HEK293 (cell line): Measurements from ENCODE around the gene DAAM2.

Experiments used
- CTCF ChIA-PET: fragments of 350-600 bp; formaldehyde crosslinking; extraction: SDS; loops from one replicate; lab custom pipeline; 2021; ENCODE audit warnings: antibody characterized with exemption; lab: Yijun Ruan, JAX
- POLR2A ChIA-PET: fragments of 300-600 bp; formaldehyde crosslinking; extraction: SDS; loops from one replicate; lab custom pipeline; 2020; ENCODE audit warnings: antibody characterized with exemption, inconsistent platforms; lab: Yijun Ruan, JAX
- H3K27ac ChIP-seq: fragments of 200-500 bp; sonication (Bioruptor generic); 2 replicates; pipeline ENCODE4 v1.5.1; 2014; ENCODE audit warnings: low read depth, low read length, control low read depth, inconsistent platforms; ENCODE audit errors: extremely low read depth
- H3K36me3 ChIP-seq, 2 experiments: fragments of 200-500 bp in 1 of 2; sonication (Bioruptor generic) in 1 of 2; 1 replicate in 1 of 2; 2 replicates in 1 of 2; pipeline ENCODE4 v1.5.1; 2014 to 2017; ENCODE audit warnings: inconsistent platforms in 2 of 2, low read length in 2 of 2; ENCODE audit not compliant: control insufficient read depth in 2 of 2, insufficient read depth in 1 of 2
- H3K4me1 ChIP-seq: fragments of 200-500 bp; sonication (Bioruptor generic); 2 replicates; pipeline ENCODE4 v1.5.1; 2014; ENCODE audit warnings: mild to moderate bottlenecking, low read length, inconsistent platforms; ENCODE audit not compliant: control insufficient read depth, insufficient read depth
- H3K4me3 ChIP-seq: 2 replicates; pipeline ENCODE4 v1.5.1; 2011; ENCODE audit warnings: low read depth, mild to moderate bottlenecking, control low read depth, low read length, moderate library complexity
- H3K9me3 ChIP-seq: fragments of 200-500 bp; sonication (Bioruptor generic); 2 replicates; pipeline ENCODE4 v1.5.1; 2014; ENCODE audit warnings: low read depth, low read length, inconsistent platforms; ENCODE audit not compliant: control insufficient read depth, insufficient read depth
- BCL11A ChIP-seq: fragments of 450-650 bp; formaldehyde crosslinking; IDR thresholded peaks from 2 replicates; pipeline ENCODE4 v1.5.1; 2016; ENCODE audit warnings: low read depth, missing biosample characterization, missing genetic modification characterization
- GFI1B ChIP-seq: fragments of 450-650 bp; formaldehyde crosslinking; IDR thresholded peaks from 2 replicates; pipeline ENCODE4 v1.5.1; 2016; ENCODE audit warnings: missing biosample characterization, missing genetic modification characterization
- KLF1 ChIP-seq: fragments of 450-650 bp; formaldehyde crosslinking; IDR thresholded peaks from 2 replicates; pipeline ENCODE4 v1.5.1; 2016; ENCODE audit warnings: missing biosample characterization, missing genetic modification characterization
- SP3 ChIP-seq: fragments of 450-650 bp; formaldehyde crosslinking; IDR thresholded peaks from 2 replicates; pipeline ENCODE4 v1.5.1; 2016; ENCODE audit warnings: missing biosample characterization, missing genetic modification characterization
- ZFP41 ChIP-seq: fragments of 450-650 bp; formaldehyde crosslinking; IDR thresholded peaks from 2 replicates; pipeline ENCODE4 v1.5.1; 2016; ENCODE audit warnings: missing biosample characterization, missing genetic modification characterization, borderline replicate concordance
- ZNF169 ChIP-seq: fragments of 450-650 bp; formaldehyde crosslinking; IDR thresholded peaks from 2 replicates; pipeline ENCODE4 v1.5.1; 2016; ENCODE audit warnings: missing biosample characterization, missing genetic modification characterization
- ZNF266 ChIP-seq: fragments of 450-650 bp; formaldehyde crosslinking; IDR thresholded peaks from 2 replicates; pipeline ENCODE4 v1.5.1; 2016; ENCODE audit warnings: missing biosample characterization, missing genetic modification characterization, low read depth
- ZNF324 ChIP-seq: fragments of 450-650 bp; formaldehyde crosslinking; IDR thresholded peaks from 2 replicates; pipeline ENCODE4 v1.5.1; 2016; ENCODE audit warnings: missing biosample characterization, missing genetic modification characterization
- ZNF433 ChIP-seq: fragments of 450-650 bp; formaldehyde crosslinking; IDR thresholded peaks from 2 replicates; pipeline ENCODE4 v1.5.1; 2016; ENCODE audit warnings: missing biosample characterization, missing genetic modification characterization, low read depth
- ZNF529 ChIP-seq: fragments of 450-650 bp; formaldehyde crosslinking; IDR thresholded peaks from 2 replicates; pipeline ENCODE4 v1.5.1; 2017; ENCODE audit warnings: missing genetic modification characterization, missing biosample characterization; ENCODE audit not compliant: insufficient replicate concordance
- ZNF610 ChIP-seq: fragments of 450-650 bp; formaldehyde crosslinking; IDR thresholded peaks from 2 replicates; pipeline ENCODE4 v1.5.1; 2016; ENCODE audit warnings: missing biosample characterization, missing genetic modification characterization, borderline replicate concordance
- ZNF664 ChIP-seq: fragments of 450-650 bp; formaldehyde crosslinking; IDR thresholded peaks from 2 replicates; pipeline ENCODE4 v1.5.1; 2016; ENCODE audit warnings: missing biosample characterization, missing genetic modification characterization
- ZNF677 ChIP-seq: fragments of 450-650 bp; IDR thresholded peaks from 2 replicates; pipeline ENCODE4 v1.5.0; 2018; ENCODE audit warnings: missing biosample characterization, mild to moderate bottlenecking, missing genetic modification characterization, moderate library complexity
- ZNF768 ChIP-seq: fragments of 450-650 bp; formaldehyde crosslinking; IDR thresholded peaks from 2 replicates; pipeline ENCODE4 v1.5.1; 2018; ENCODE audit warnings: missing biosample characterization, mild to moderate bottlenecking, missing genetic modification characterization
- ZNF843 ChIP-seq: fragments of 450-650 bp; formaldehyde crosslinking; IDR thresholded peaks from 2 replicates; pipeline ENCODE4 v1.5.1; 2016; ENCODE audit warnings: missing biosample characterization, missing genetic modification characterization
- TF ChIP-seq, protein P1 (sequence below): fragments of 450-650 bp; formaldehyde crosslinking; IDR thresholded peaks from 2 replicates; pipeline ENCODE4 v1.5.1; 2016; ENCODE audit warnings: missing biosample characterization, missing genetic modification characterization
- TF ChIP-seq, protein P2 (sequence below): fragments of 450-650 bp; formaldehyde crosslinking; IDR thresholded peaks from 2 replicates; pipeline ENCODE4 v1.5.1; 2016; ENCODE audit warnings: missing biosample characterization, missing genetic modification characterization
- TF ChIP-seq, protein P3 (sequence below): fragments of 450-650 bp; formaldehyde crosslinking; IDR thresholded peaks from 2 replicates; pipeline ENCODE4 v1.5.1; 2016; ENCODE audit warnings: missing biosample characterization, missing genetic modification characterization
- TF ChIP-seq, protein P4 (sequence below): fragments of 450-650 bp; formaldehyde crosslinking; IDR thresholded peaks from 2 replicates; pipeline ENCODE4 v1.5.1; 2016; ENCODE audit warnings: missing biosample characterization, missing genetic modification characterization, borderline replicate concordance
- TF ChIP-seq, protein P5 (sequence below): fragments of 450-650 bp; formaldehyde crosslinking; IDR thresholded peaks from 2 replicates; pipeline ENCODE4 v1.5.1; 2016; ENCODE audit warnings: missing biosample characterization, missing genetic modification characterization

Gene DAAM2

DNA sequence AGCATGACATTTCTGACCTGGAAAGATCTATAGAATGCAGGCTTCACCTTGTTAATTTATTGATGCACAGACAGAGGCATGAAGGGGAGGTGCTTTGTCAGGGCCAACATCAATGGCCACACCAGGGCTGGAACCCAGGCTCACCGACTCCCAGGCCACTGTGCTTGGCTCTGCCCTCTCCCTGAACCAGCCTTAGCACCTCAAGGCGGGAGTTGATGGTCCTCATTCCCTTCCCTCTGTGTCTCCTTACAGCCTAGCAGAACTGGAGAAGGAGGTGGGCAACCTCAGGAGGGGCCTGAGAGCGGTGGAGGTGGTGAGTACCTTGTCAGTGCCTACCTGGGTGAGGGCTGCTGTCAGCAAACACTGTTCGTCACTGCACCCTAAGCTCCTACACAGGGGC, 106.4 kb downstream of the DAAM2 start:
- ChIA-PET CTCF (interaction anchor here (0.7 to 1.1 kb wide), 2 partner anchors 24 to 537 kb away, joined by 3 read pairs; no protein-coding TSS in a partner anchor), POLR2A (no interaction called here)
- no peak for TF ChIP-seq ZNF529
- TF ChIP-seq, protein P1, sequence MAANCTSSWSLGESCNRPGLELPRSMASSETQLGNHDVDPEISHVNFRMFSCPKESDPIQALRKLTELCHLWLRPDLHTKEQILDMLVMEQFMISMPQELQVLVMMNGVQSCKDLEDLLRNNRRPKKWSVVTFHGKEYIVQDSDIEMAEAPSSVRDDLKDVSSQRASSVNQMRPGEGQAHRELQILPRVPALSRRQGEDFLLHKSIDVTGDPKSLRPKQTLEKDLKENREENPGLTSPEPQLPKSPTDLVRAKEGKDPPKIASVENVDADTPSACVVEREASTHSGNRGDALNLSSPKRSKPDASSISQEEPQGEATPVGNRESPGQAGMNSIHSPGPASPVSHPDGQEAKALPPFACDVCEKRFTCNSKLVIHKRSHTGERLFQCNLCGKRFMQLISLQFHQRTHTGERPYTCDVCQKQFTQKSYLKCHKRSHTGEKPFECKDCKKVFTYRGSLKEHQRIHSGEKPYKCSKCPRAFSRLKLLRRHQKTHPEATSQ: no peak
- TF ChIP-seq, protein P2, sequence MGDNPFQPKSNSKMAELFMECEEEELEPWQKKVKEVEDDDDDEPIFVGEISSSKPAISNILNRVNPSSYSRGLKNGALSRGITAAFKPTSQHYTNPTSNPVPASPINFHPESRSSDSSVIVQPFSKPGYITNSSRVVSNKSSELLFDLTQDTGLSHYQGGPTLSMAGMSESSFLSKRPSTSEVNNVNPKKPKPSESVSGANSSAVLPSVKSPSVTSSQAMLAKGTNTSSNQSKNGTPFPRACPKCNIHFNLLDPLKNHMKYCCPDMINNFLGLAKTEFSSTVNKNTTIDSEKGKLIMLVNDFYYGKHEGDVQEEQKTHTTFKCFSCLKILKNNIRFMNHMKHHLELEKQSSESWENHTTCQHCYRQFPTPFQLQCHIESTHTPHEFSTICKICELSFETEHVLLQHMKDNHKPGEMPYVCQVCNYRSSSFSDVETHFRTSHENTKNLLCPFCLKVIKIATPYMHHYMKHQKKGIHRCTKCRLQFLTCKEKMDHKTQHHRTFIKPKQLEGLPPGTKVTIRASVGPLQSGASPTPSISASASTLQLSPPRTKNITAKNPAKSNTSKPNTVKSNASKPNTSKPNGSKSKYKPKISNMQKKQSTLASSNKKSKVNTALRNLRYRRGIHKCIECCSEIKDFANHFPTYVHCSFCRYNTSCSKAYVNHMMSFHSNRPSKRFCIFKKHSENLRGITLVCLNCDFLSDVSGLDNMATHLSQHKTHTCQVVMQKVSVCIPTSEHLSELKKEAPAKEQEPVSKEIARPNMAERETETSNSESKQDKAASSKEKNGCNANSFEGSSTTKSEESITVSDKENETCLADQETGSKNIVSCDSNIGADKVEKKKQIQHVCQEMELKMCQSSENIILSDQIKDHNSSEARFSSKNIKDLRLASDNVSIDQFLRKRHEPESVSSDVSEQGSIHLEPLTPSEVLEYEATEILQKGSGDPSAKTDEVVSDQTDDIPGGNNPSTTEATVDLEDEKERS (tag by site-specific recombination): no peak
- no peaks in the 10 kb centered on the region for H3K4me1 ChIP-seq
- H3K27ac ChIP-seq: no peak overlapping the region
- no peak overlapping the region for H3K4me3 ChIP-seq
- peaks cover 0 to 34% of the 10 kb centered on the region in 2 experiments; a peak in 2 of 3 replicates for H3K36me3 ChIP-seq
- no peaks in the 10 kb centered on the region for H3K9me3 ChIP-seq

DNA sequence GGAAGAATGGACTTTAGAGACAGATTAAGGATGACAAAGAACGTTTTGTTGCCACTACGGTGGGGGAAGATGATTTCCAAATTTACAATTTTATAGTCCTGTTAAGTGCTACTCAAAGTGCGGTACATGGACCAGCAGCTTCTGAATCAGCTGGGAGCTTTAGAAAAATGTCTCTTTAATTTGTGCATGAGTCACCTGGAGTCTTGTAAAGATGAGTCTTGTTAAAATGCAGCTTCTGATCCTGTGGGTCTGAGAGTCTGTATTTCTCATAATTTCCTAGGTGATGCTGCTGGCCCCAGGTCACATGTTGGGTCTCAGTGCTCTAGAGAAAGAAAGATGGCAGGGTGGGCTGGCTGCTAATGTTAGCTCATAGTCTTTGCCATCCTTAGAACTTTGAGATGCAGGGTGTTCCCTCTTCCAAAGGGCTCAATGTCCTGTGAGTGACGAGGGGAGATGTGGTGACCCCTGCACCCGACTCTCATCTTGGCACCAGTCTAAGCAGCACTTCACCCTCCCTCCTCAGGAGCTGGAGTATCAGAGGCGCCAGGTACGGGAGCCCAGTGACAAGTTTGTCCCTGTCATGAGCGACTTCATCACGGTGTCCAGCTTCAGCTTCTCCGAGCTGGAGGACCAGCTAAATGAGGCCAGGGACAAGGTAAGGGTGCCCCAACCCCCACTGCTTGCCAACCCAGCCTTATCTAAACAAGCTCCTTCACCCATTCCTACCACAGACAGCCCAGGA, 107.5 kb downstream of the DAAM2 start:
- Histone ChIP-seq H3K9me3 (no peaks in the 10 kb centered on the region), H3K27ac (no peak overlapping the region), H3K36me3 (peaks cover 0 to 34% of the 10 kb centered on the region in 2 experiments; a peak in 2 of 3 replicates), H3K4me1 (no peaks in the 10 kb centered on the region), H3K4me3 (no peak overlapping the region)
- ChIA-PET POLR2A (interaction anchor here (1.1 kb wide), 1 partner anchor 35 kb away, joined by 4 read pairs; no protein-coding TSS in a partner anchor), CTCF (interaction anchor here (0.6 to 1.1 kb wide), 4 partner anchors 34 to 538 kb away, joined by 3 read pairs; no protein-coding TSS in a partner anchor)
- no peak for TF ChIP-seq ZNF768 (tag by site-specific recombination)
- TF ChIP-seq ZNF324 (tag by site-specific recombination): no peak
- no peak for TF ChIP-seq GFI1B (tag by site-specific recombination)
- TF ChIP-seq, protein P3, sequence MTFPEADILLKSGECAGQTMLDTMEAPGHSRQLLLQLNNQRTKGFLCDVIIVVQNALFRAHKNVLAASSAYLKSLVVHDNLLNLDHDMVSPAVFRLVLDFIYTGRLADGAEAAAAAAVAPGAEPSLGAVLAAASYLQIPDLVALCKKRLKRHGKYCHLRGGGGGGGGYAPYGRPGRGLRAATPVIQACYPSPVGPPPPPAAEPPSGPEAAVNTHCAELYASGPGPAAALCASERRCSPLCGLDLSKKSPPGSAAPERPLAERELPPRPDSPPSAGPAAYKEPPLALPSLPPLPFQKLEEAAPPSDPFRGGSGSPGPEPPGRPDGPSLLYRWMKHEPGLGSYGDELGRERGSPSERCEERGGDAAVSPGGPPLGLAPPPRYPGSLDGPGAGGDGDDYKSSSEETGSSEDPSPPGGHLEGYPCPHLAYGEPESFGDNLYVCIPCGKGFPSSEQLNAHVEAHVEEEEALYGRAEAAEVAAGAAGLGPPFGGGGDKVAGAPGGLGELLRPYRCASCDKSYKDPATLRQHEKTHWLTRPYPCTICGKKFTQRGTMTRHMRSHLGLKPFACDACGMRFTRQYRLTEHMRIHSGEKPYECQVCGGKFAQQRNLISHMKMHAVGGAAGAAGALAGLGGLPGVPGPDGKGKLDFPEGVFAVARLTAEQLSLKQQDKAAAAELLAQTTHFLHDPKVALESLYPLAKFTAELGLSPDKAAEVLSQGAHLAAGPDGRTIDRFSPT (tag by site-specific recombination): no peak
- TF ChIP-seq, protein P4, sequence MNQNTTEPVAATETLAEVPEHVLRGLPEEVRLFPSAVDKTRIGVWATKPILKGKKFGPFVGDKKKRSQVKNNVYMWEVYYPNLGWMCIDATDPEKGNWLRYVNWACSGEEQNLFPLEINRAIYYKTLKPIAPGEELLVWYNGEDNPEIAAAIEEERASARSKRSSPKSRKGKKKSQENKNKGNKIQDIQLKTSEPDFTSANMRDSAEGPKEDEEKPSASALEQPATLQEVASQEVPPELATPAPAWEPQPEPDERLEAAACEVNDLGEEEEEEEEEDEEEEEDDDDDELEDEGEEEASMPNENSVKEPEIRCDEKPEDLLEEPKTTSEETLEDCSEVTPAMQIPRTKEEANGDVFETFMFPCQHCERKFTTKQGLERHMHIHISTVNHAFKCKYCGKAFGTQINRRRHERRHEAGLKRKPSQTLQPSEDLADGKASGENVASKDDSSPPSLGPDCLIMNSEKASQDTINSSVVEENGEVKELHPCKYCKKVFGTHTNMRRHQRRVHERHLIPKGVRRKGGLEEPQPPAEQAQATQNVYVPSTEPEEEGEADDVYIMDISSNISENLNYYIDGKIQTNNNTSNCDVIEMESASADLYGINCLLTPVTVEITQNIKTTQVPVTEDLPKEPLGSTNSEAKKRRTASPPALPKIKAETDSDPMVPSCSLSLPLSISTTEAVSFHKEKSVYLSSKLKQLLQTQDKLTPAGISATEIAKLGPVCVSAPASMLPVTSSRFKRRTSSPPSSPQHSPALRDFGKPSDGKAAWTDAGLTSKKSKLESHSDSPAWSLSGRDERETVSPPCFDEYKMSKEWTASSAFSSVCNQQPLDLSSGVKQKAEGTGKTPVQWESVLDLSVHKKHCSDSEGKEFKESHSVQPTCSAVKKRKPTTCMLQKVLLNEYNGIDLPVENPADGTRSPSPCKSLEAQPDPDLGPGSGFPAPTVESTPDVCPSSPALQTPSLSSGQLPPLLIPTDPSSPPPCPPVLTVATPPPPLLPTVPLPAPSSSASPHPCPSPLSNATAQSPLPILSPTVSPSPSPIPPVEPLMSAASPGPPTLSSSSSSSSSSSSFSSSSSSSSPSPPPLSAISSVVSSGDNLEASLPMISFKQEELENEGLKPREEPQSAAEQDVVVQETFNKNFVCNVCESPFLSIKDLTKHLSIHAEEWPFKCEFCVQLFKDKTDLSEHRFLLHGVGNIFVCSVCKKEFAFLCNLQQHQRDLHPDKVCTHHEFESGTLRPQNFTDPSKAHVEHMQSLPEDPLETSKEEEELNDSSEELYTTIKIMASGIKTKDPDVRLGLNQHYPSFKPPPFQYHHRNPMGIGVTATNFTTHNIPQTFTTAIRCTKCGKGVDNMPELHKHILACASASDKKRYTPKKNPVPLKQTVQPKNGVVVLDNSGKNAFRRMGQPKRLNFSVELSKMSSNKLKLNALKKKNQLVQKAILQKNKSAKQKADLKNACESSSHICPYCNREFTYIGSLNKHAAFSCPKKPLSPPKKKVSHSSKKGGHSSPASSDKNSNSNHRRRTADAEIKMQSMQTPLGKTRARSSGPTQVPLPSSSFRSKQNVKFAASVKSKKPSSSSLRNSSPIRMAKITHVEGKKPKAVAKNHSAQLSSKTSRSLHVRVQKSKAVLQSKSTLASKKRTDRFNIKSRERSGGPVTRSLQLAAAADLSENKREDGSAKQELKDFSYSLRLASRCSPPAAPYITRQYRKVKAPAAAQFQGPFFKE (tag by site-specific recombination): no peak
- TF ChIP-seq ZNF433 (tag by site-specific recombination): no peak
- no peak for TF ChIP-seq ZNF664 (tag by site-specific recombination)
- TF ChIP-seq BCL11A: no peak
- TF ChIP-seq ZFP41: no peak
- TF ChIP-seq ZNF677 (tag by site-specific recombination): no peak
- no peak for TF ChIP-seq ZNF266 (tag by site-specific recombination)
- no peak for TF ChIP-seq SP3 (tag by site-specific recombination)
- no peak for TF ChIP-seq ZNF169 (tag by site-specific recombination)
- TF ChIP-seq ZNF610 (tag by site-specific recombination): no peak
- TF ChIP-seq ZNF843 (tag by site-specific recombination): no peak
- no peak for TF ChIP-seq KLF1 (tag by site-specific recombination)
- TF ChIP-seq, protein P5, sequence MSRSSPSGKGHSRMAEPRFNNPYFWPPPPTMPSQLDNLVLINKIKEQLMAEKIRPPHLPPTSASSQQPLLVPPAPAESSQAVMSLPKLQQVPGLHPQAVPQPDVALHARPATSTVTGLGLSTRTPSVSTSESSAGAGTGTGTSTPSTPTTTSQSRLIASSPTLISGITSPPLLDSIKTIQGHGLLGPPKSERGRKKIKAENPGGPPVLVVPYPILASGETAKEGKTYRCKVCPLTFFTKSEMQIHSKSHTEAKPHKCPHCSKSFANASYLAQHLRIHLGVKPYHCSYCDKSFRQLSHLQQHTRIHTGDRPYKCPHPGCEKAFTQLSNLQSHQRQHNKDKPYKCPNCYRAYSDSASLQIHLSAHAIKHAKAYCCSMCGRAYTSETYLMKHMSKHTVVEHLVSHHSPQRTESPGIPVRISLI (tag by site-specific recombination): no peak
